BE2C (cell line): Measurements from ENCODE around the gene RANBP17.
A peak's percentile ranks its signal among the peaks of the same experiment; 100 is the strongest.

Experiments
- DNase-seq: peaks from one replicate; pipeline ENCODE4 v3.0.0-alpha.2; 2020
- H3K27me3 ChIP-seq: fragments of 250-450 bp; sonication (Bioruptor Pico); 2 replicates; pipeline ENCODE4 v1.5.1; 2020; ENCODE audit warnings: mild to moderate bottlenecking
- H3K36me3 ChIP-seq: fragments of 250-450 bp; sonication (Bioruptor Pico); 2 replicates; pipeline ENCODE4 v1.5.1; 2020; ENCODE audit warnings: mild to moderate bottlenecking
- H3K4me1 ChIP-seq: fragments of 250-450 bp; sonication (Bioruptor Pico); 2 replicates; pipeline ENCODE4 v1.5.1; 2020
- H3K4me3 ChIP-seq: 2 replicates; pipeline ENCODE4 v1.5.1; 2011; ENCODE audit warnings: low read depth, low read length
- H3K9me3 ChIP-seq: fragments of 250-450 bp; sonication (Bioruptor Pico); 2 replicates; pipeline ENCODE4 v1.5.1; 2020
- TF ChIP-seq, protein P1 (sequence below): IDR thresholded peaks from 2 replicates; pipeline ENCODE4 v1.5.1; 2012; ENCODE audit warnings: mild to moderate bottlenecking, low read depth, low read length

RANBP17 gene

DNA sequence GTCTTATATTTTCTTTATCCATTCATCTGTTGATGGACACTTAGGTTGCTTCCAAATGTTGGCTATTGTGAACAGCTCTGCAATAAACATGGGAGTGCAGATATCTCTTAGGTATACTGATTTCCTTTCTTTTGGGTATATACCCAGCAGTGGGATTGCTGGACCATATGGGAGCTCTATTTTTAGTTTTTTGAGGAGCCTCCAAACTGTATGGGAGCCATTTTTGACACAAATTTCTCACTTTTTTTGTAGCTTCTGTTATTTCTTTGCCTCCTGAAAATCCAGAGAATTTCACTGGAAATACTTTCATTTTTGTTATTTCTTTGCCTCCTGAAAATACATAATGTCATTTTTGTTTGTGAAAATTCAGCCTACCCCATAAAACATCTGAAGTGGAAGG, 15.0 kb upstream of the RANBP17 start:
- no peak for DNase-seq
- Histone ChIP-seq H3K36me3 (no peaks in the 10 kb centered on the region), H3K27me3 (no peaks in the 10 kb centered on the region; the same call in 1 of the 2 replicates), H3K9me3 (no peaks in the 10 kb centered on the region), H3K4me1 (no peaks in the 10 kb centered on the region), H3K4me3 (no peak overlapping the region)
- TF ChIP-seq, protein P1, sequence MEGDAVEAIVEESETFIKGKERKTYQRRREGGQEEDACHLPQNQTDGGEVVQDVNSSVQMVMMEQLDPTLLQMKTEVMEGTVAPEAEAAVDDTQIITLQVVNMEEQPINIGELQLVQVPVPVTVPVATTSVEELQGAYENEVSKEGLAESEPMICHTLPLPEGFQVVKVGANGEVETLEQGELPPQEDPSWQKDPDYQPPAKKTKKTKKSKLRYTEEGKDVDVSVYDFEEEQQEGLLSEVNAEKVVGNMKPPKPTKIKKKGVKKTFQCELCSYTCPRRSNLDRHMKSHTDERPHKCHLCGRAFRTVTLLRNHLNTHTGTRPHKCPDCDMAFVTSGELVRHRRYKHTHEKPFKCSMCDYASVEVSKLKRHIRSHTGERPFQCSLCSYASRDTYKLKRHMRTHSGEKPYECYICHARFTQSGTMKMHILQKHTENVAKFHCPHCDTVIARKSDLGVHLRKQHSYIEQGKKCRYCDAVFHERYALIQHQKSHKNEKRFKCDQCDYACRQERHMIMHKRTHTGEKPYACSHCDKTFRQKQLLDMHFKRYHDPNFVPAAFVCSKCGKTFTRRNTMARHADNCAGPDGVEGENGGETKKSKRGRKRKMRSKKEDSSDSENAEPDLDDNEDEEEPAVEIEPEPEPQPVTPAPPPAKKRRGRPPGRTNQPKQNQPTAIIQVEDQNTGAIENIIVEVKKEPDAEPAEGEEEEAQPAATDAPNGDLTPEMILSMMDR = no peak

GRCh38 chr5:170848033-170848432, 13.8 kb upstream of the RANBP17 start:
- TF ChIP-seq, protein P1 = no peak
- Histone ChIP-seq H3K4me1 (no peaks in the 10 kb centered on the region), H3K9me3 (no peaks in the 10 kb centered on the region), H3K36me3 (no peaks in the 10 kb centered on the region), H3K27me3 (no peaks in the 10 kb centered on the region; the same call in 1 of the 2 replicates), H3K4me3 (no peak overlapping the region)
- no peak for DNase-seq

- Histone ChIP-seq H3K36me3 (no peaks in the 10 kb centered on the region), H3K9me3 (no peaks in the 10 kb centered on the region), H3K27me3 (no peaks in the 10 kb centered on the region; the same call in 1 of the 2 replicates), H3K4me1 (no peaks in the 10 kb centered on the region), H3K4me3 (no peak overlapping the region)
- TF ChIP-seq, protein P1 = peak; percentile 32
- no peak for DNase-seq
Observed at GRCh38 chr5:170849374-170849773, 12.4 kb upstream of the RANBP17 start.

DNA sequence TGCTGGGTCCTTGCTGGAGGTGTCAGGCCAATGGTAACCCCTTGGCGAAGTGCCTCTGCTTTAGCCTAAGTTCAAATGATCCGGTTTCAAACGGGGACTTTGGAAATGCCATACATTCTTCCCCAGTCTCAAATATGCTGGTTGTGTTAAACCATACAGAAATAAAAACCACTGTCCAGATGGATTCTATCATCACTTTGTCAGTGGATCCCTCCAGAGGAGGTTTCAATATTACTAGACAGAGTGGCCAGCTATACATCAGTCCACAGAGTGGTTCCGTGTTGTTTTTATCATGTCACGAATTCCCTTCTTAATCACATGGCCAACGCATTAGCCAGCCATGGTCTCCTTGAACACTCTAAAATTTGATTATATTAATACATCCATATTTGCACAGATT, 7.3 kb upstream of the RANBP17 start:
- DNase-seq = no peak
- Histone ChIP-seq H3K4me1 (no peaks in the 10 kb centered on the region), H3K36me3 (no peaks in the 10 kb centered on the region), H3K9me3 (no peaks in the 10 kb centered on the region), H3K4me3 (no peak overlapping the region), H3K27me3 (no peaks in the 10 kb centered on the region; the same call in 1 of the 2 replicates)
- TF ChIP-seq, protein P1 = no peak

- H3K27me3 ChIP-seq = no peaks in the 10 kb centered on the region; the same call in 1 of the 2 replicates
- no peak for DNase-seq
- no peaks in the 10 kb centered on the region for H3K4me1 ChIP-seq
- peaks cover 5% of the 10 kb centered on the region for H3K9me3 ChIP-seq
- TF ChIP-seq, protein P1 = no peak
- no peaks in the 10 kb centered on the region for H3K36me3 ChIP-seq
- H3K4me3 ChIP-seq = no peak overlapping the region
Observed at GRCh38 chr5:170857066-170857465, 4.8 kb upstream of the RANBP17 start.

- Histone ChIP-seq H3K27me3 (no peaks in the 10 kb centered on the region), H3K4me1 (no peaks in the 10 kb centered on the region), H3K9me3 (peaks cover 5% of the 10 kb centered on the region), H3K4me3 (no peak overlapping the region), H3K36me3 (no peaks in the 10 kb centered on the region)
- no peak for DNase-seq
- TF ChIP-seq, protein P1 = no peak
Observed at GRCh38 chr5:170860415-170860814, 1.4 kb upstream of the RANBP17 start.
